ENCODE data around the gene IFT88. TPM values are rescaled to one million over a fixed set of nuclear protein-coding genes. Genes with fewer than 3 reads are reported as not detected.

IFT88 gene
- total RNA-seq, 1 donor from 2014 or later, result 30.3 TPM

- no peak for DNase-seq
These were observed 150.0 kb downstream of the IFT88 start for GRCh38 chr13:20716951-20717350.

GRCh38 chr13:20717581-20718542, 150.9 kb downstream of the IFT88 start:
- DNase-seq, result no peak

- DNase-seq, result no peak
These were observed 152.1 kb downstream of the IFT88 start for GRCh38 chr13:20718958-20719566.

- DNase-seq, result no peak
These were observed 152.8 kb downstream of the IFT88 start for GRCh38 chr13:20719783-20720182.

- no peak for DNase-seq
These were observed 153.5 kb downstream of the IFT88 start for GRCh38 chr13:20720499-20720898.

- no peak for DNase-seq
These were observed 154.1 kb downstream of the IFT88 start for GRCh38 chr13:20721058-20721453.

GRCh38 chr13:20721454-20722357, 154.7 kb downstream of the IFT88 start:
- peak; percentile 43 for DNase-seq

GRCh38 chr13:20727856-20728255, 160.9 kb downstream of the IFT88 start:
- no peak for DNase-seq

GRCh38 chr13:20728579-20729311, 161.8 kb downstream of the IFT88 start:
- no peak for DNase-seq

GRCh38 chr13:20729633-20730585, 163.0 kb downstream of the IFT88 start:
- DNase-seq, result no peak

- DNase-seq, result no peak
These were observed 171.7 kb downstream of the IFT88 start for GRCh38 chr13:20738616-20739015.

GRCh38 chr13:20740021-20740420, 173.1 kb downstream of the IFT88 start:
- DNase-seq, result no peak

Small RNA genes within 50 kb of the gene (small RNA-seq; reads per million reads assigned to genes)
- not detected for gene RNU2-7P

Other genes with a start within 250 kb of the IFT88 start
- 13.4 TPM for gene CRYL1, start 41.3 kb upstream of the IFT88 start, total RNA-seq
- gene IL17D, start 136.5 kb downstream of the IFT88 start, total RNA-seq, result 7.6 TPM
- 21.2 TPM for gene EEF1AKMT1, start 206.8 kb downstream of the IFT88 start, total RNA-seq